CD4-positive, alpha-beta T cell treated with Interferon alpha-2 for 1 hour (primary cell): ENCODE measurements around the gene CERS3.
A peak's percentile ranks its signal among the peaks of the same experiment; 100 is the strongest.

Experiments used
- DNase-seq, 2 donors: peaks; one replicate each; pipeline ENCODE4 v3.0.0-alpha.2; 2020 to 2022

Gene CERS3

GRCh38 chr15:100526027-100526481, 2.7 kb downstream of the CERS3 start:
- no peak for DNase-seq

DNA sequence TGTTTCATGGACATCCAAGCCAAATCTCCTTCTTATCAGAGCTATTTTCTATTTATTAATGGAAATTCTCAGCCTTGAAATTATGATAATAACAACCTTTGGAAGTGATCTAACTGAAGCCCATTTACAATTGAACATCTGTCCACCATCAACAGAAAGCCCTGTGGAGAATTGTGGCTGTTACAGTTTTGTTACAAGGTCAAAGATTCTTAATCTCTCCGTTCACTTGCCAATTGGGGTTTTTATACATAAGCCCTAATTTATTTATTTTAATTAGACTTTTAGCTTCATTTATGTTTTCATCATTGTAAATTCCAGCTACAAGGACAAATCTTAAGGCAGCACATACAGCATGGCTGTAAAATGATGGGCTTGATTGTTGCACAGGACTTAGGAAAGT, 3.3 kb downstream of the CERS3 start:
- no peak for DNase-seq

GRCh38 chr15:100524326-100524725, 4.4 kb downstream of the CERS3 start:
- DNase-seq = no peak

DNA sequence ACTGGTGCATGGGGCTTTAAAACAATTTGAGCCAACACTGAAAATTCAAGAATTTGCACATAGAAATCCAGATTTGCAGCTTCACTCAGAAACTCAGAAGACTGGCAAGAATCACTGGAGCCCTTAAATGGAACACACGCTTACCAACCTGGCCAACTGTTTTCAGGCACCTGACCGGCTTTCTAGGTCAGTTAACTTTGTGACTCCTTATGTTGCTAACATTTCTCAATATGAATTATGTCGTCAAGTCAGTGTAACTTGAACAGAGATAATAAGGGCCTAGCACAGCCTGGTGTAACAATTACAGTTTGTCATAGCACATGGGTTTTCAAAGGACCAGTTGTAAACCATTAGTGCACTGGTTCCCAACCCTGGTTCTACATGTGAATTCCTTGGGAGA, 6.8 kb downstream of the CERS3 start:
- DNase-seq = no peak

- peak; percentile 8 to 17 for DNase-seq
Observed at GRCh38 chr15:100520132-100520921, 8.4 kb downstream of the CERS3 start.

DNA sequence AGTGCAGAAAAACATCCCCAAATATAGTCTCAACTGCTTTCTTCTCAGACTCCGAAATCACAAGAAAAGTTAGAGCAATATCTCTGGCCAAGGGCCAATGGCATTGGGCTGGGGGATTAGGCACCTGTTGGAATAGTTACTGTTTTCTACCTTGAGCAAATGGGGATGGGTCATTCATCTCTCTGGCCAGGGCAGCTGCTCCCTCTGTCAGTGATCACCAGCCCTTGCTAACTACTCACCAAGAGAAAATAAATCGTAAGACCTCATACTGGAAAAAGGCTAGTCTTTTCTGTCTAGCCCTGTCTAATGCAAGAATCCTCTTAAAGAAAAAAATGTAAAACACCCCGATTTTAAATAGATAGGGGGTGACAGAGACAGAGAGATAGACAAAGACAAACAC, 10.9 kb downstream of the CERS3 start:
- no peak for DNase-seq

GRCh38 chr15:100516643-100517512, 11.9 kb downstream of the CERS3 start:
- DNase-seq = no peak

DNA sequence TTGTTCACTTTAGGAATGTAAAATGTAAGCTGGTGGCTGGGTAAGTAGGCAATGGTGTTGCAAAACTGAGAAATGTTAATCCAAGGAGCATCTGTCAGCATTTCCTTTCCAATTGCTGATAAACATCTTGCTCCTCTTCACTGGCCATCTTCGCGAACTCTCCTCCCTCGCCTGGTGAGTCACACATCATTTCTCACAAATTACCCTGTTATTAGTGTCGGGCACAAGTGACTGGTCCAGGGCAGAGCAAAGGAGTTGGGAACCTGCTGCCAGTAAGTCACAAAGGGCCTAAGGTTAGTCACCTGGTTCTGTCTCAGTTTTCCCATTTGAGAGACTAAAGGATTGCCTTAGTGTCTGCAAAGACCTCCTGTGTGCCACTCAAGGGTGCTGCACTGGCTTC, 13.0 kb downstream of the CERS3 start:
- peak in 1 of 2 donors; percentile 17 for DNase-seq

GRCh38 chr15:100508641-100509300, 20.0 kb downstream of the CERS3 start:
- no peak for DNase-seq

DNA sequence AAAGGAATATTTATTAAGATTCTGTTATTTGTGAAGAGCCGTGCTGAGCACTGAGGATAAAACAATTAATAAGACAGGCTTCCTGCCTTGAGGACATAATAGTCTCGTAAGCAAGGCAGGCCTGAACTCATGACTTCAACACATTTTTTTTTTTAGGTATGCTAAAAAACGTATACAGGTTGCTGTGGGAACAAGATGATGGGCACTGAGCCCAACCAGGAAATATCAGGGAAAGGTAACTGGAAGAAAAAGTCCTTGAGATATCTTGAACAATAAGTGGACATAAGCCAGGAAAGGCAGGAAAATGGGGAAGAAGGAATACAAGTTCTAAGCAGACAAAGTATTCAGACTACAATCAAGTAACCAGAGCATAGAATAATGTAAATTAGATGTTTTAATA, 26.1 kb downstream of the CERS3 start:
- no peak for DNase-seq

- DNase-seq = no peak
Observed at GRCh38 chr15:100501117-100501516, 27.6 kb downstream of the CERS3 start.

DNA sequence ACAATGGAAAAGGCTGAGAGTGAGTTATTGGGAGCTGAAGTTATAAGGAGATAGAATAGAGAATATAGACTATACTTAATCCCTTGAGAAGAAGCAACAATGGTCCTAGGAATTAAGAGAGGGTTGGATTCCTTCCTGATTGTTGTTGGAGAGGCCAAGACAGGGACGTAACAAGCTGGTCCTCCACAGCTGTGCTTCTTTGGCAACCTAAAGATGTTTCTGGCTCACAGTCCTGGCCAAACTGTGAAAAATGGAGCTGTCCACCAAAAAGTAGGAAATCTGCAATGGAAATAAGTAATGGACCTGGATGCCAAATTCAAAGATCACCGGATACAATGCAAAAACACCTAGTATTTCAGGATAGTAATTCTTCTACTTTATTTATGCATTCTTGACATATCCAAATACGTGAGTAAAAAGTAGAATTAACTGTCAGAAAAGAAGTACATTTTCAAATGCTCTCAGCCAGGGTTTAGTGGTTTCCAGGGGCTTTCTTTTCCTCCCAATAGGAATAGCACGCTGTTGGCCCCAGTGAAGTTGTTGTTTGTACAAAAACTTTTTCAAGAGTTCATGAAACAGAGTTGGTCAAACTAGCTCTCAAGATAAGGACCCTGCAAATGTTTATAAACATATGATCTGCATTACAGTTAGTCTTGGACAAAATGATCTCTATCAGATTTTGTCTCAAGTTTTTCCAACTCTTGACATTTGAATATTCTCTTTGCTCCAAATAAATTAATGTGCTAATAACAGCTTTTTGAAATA, 28.3 kb downstream of the CERS3 start:
- no peak for DNase-seq

- DNase-seq = no peak
Observed at GRCh38 chr15:100495861-100496260, 32.9 kb downstream of the CERS3 start.

DNA sequence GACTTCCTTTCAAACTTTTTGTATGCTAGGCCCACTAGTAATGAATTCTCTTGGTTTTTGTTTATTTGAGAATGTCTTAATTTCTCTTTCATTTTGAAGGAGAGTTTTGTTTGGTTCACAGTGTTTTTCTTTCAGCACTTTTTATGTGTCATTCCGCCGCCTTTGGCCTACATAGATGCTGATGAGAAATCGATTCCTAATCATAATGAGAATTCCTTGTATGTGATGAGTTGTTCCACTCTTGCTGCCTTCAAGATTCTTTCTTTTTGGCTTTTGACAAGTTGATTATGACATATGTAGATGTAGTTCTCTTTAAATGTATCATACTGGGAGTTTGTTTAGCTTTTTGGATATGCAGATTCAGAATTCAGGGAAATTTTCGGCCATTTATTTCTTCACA, 35.5 kb downstream of the CERS3 start:
- no peak for DNase-seq

DNA sequence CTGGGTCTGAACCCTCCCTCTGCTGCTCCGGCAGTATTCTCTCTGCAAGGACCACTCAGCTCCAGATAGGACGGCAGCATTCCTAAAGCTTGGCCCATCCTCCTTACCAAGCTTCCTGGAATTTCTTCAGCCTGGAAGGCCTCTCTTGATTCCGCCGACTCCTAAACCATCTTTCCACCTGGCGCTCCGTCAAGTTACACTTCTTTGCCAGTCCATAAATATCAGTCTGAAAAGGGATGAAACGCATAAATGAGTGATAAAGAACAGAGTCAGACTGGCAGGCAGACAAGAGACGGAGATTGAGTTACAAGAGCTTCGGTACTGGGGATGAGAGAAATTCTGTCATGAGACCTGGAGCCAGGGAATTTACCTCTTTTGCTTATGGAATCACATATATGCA, 44.3 kb downstream of the CERS3 start:
- no peak for DNase-seq

DNA sequence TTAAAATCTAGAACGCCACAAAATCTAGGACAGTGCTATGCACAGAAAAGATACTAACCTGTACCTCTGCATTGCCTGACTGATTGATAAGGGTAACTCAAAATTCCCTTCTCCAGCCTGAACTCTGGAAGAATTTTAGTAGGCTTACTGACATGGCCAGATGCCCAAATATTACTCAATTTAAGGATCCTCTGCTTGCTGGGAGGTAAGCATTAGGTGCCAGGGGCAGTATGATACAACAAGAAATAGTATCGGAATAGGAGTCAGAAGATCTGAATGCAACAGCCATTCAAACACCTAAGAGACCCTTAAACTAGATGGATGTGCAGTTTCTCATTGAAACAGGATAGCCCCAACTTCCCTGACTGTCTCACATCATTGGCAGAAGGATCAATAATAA, 45.4 kb downstream of the CERS3 start:
- no peak for DNase-seq

DNA sequence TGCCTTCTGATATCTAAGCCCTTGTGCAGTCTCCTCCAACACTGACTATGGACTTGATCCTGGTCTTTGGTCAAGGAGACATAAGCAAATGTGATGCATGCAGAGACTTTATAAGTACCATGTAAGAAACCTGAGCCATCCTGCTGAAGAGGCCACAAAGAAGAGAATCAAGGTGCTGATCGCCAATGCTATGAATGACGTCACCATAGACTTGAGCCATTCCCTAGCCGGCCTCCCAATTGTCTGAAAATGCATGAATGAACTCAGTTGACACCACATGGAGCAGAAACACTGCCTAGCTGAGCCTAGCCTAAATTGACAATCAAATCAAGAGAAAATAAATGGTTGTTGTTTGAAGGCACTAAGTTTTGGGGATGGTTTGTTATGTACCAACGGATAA, 51.9 kb downstream of the CERS3 start:
- DNase-seq = no peak

GRCh38 chr15:100472736-100473135, 56.0 kb downstream of the CERS3 start:
- DNase-seq = no peak

GRCh38 chr15:100471933-100472332, 56.8 kb downstream of the CERS3 start:
- DNase-seq = no peak

DNA sequence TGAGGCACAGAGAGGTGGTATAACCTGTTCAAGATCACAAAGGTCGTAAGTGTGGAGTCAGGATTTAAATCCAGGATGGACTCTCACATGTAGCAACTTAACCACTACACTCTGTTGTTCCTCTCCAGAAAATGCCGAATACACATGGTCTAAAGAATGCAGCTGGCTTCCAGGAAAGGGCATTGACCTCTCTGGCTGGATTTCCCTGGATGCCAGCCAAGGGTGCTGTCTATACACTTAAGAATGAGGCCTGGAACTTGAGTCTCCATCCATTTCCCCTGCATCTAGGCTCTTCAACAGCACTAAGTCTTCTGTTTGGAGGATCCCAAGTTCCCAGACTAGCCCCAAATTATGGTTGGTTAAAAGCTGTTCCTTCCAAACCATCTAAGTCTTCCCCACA, 60.5 kb downstream of the CERS3 start:
- no peak for DNase-seq

- DNase-seq = no peak
Observed at GRCh38 chr15:100466073-100466472, 62.7 kb downstream of the CERS3 start.

DNA sequence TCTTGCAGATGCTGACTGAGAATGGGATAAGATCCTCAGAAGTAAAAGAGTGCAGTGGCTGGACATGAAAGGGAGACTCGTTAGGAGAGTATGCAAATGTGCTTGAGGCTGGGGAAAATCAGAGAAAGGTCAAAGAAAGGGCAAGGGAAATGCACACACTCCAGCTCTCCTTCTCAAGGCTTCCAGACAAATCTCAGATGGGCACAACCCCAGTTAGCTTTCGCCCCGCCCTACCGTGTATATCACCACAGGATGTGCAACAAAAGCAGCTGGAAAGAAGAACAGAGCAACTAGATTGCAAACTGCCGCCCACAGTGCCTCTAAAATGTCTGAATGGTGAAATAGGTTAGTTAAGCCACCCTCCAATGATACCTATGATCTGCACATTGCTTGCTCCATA, 63.9 kb downstream of the CERS3 start:
- no peak for DNase-seq

DNA sequence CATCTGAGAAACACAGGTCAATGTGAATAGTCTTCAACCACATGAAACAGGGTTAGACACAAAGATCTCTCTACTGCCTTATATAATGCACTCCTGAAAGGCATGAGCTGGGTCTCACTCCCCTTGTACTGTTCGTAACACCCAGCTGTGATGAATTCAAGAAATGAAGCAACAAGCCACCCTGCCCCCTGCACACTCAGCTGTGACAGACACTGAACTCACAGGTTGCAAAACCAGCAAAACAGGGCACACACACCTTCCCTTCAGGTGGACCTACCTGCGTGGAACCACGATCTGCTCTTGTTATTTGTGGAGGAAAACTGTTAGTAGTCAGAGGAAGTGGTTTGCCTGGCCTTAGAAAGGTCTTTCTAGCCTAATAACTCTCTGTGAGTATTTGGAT, 64.5 kb downstream of the CERS3 start:
- DNase-seq = no peak
